Measurements from ENCODE around the gene CACNA1C.

Gene CACNA1C

DNA sequence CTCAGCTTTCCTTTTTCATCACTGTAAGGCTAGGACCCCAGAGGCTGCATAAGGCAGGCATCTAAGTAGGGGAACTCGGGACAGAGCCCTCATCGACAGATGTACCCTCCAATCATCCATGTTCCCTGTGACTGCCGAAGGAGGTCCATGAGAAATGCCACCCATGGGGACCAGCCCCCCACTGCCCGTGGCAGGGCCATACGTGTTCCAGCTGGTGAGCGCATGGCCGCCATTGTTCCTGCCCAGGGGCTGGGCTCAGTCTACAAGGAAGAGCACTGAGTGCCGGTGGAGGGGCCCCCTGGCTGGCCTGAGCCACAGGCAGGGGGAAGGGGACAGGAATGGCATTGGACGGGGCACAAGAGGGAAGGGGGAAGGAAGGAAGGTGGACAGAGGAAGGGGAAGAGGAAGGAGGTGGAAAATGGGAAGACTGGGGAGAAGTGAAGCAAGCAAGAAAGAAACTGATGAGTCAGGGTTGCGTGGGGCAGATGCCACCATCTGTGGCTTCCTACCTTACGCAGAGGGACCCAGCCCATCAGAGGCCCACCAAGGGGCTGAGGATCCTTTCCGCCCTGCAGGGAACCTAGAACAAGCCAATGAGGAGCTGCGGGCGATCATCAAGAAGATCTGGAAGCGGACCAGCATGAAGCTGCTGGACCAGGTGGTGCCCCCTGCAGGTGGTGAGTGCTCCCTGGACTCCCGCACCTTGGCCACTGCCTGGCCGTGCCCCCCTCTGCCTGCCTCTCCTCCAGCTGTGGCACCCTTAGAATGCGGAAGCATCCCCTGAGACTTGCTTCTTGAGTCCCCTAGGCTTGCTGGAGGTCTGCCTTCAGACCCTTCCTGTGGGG is 621.4 kb downstream of the CACNA1C start:
- H3K9ac ChIP-seq = no peak overlapping the region
- H4K20me1 ChIP-seq (ENCODE audit: insufficient read depth) = no peaks in the 10 kb centered on the region
- TF ChIP-seq, protein P1, sequence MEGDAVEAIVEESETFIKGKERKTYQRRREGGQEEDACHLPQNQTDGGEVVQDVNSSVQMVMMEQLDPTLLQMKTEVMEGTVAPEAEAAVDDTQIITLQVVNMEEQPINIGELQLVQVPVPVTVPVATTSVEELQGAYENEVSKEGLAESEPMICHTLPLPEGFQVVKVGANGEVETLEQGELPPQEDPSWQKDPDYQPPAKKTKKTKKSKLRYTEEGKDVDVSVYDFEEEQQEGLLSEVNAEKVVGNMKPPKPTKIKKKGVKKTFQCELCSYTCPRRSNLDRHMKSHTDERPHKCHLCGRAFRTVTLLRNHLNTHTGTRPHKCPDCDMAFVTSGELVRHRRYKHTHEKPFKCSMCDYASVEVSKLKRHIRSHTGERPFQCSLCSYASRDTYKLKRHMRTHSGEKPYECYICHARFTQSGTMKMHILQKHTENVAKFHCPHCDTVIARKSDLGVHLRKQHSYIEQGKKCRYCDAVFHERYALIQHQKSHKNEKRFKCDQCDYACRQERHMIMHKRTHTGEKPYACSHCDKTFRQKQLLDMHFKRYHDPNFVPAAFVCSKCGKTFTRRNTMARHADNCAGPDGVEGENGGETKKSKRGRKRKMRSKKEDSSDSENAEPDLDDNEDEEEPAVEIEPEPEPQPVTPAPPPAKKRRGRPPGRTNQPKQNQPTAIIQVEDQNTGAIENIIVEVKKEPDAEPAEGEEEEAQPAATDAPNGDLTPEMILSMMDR (conservative IDR thresholded peaks at IDR 0.05; ENCODE audit: low read depth, low read length) = 0 out of 2 replicates have a peak, but pooled peaks have one; percentile 12
- H3K79me2 ChIP-seq (ENCODE audit: insufficient read depth, low read depth) = no peaks in the 10 kb centered on the region
- no peaks in the 10 kb centered on the region for H3K27me3 ChIP-seq (ENCODE audit: insufficient read depth, low read depth)
- H3K4me3 ChIP-seq (IDR thresholded peaks at IDR 0.05; ENCODE audit: insufficient read depth, low read depth, low read length) = no peak overlapping the region
- no peaks in the 10 kb centered on the region for H3K36me3 ChIP-seq (ENCODE audit: insufficient read depth)
- H3K4me1 ChIP-seq (ENCODE audit: low read depth, poor library complexity, severe bottlenecking) = no peaks in the 10 kb centered on the region
- H3K27ac ChIP-seq = no peak overlapping the region
- H2AFZ ChIP-seq (ENCODE audit: low read depth) = no peak overlapping the region
- H3K4me2 ChIP-seq = no peak overlapping the region

GRCh38 chr12:2675776-2676175 is 623.0 kb downstream of the CACNA1C start:
- Histone ChIP-seq H3K36me3 (ENCODE audit: insufficient read depth) (no peaks in the 10 kb centered on the region), H3K4me2 (no peak overlapping the region), H3K4me1 (ENCODE audit: low read depth, poor library complexity, severe bottlenecking) (no peaks in the 10 kb centered on the region), H3K4me3 (IDR thresholded peaks at IDR 0.05; ENCODE audit: insufficient read depth, low read depth, low read length) (no peak overlapping the region), H2AFZ (ENCODE audit: low read depth) (no peak overlapping the region), H3K79me2 (ENCODE audit: insufficient read depth, low read depth) (no peaks in the 10 kb centered on the region), H4K20me1 (ENCODE audit: insufficient read depth) (no peaks in the 10 kb centered on the region), H3K27ac (no peak overlapping the region), H3K9ac (no peak overlapping the region), H3K27me3 (ENCODE audit: insufficient read depth, low read depth) (no peaks in the 10 kb centered on the region)
- TF ChIP-seq, protein P1 (conservative IDR thresholded peaks at IDR 0.05; ENCODE audit: low read depth, low read length) = no peak

- Histone ChIP-seq H3K4me3 (IDR thresholded peaks at IDR 0.05; ENCODE audit: insufficient read depth, low read depth, low read length) (no peak overlapping the region), H3K36me3 (ENCODE audit: insufficient read depth) (no peaks in the 10 kb centered on the region), H3K27me3 (ENCODE audit: insufficient read depth, low read depth) (no peaks in the 10 kb centered on the region), H4K20me1 (ENCODE audit: insufficient read depth) (no peaks in the 10 kb centered on the region), H3K4me2 (no peak overlapping the region), H3K9ac (no peak overlapping the region), H3K79me2 (ENCODE audit: insufficient read depth, low read depth) (no peaks in the 10 kb centered on the region), H3K4me1 (ENCODE audit: low read depth, poor library complexity, severe bottlenecking) (no peaks in the 10 kb centered on the region), H2AFZ (ENCODE audit: low read depth) (no peak overlapping the region), H3K27ac (no peak overlapping the region)
- TF ChIP-seq, protein P1 (conservative IDR thresholded peaks at IDR 0.05; ENCODE audit: low read depth, low read length) = no peak
Measured at GRCh38 chr12:2677142-2677880, 624.5 kb downstream of the CACNA1C start.

DNA sequence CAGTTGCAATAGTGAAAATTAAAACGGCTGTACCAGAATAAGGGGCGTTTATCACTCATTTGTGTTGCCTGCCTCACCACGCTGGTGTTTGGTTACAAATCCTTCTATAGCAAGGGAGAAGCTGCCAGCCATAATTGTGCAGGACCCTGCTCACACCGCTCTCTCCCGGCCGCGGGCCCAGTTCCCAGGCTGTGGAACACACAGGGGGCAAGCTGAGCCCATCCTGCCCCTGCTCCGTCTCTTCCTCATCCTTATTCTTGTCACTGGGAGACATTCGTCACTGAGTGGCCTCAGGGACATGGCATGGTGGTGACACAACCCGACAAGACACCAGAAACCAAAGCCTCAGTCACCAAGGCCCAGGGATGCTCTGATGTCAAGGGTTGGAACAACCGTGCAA is 625.6 kb downstream of the CACNA1C start:
- Histone ChIP-seq H3K36me3 (ENCODE audit: insufficient read depth) (no peaks in the 10 kb centered on the region), H3K9ac (no peak overlapping the region), H3K4me3 (IDR thresholded peaks at IDR 0.05; ENCODE audit: insufficient read depth, low read depth, low read length) (no peak overlapping the region), H3K27ac (no peak overlapping the region), H2AFZ (ENCODE audit: low read depth) (no peak overlapping the region), H3K27me3 (ENCODE audit: insufficient read depth, low read depth) (no peaks in the 10 kb centered on the region), H3K4me2 (no peak overlapping the region), H3K4me1 (ENCODE audit: low read depth, poor library complexity, severe bottlenecking) (no peaks in the 10 kb centered on the region), H3K79me2 (ENCODE audit: insufficient read depth, low read depth) (no peaks in the 10 kb centered on the region), H4K20me1 (ENCODE audit: insufficient read depth) (no peaks in the 10 kb centered on the region)
- TF ChIP-seq, protein P1 (conservative IDR thresholded peaks at IDR 0.05; ENCODE audit: low read depth, low read length) = no peak
